D721Med (cell line): ENCODE results near the gene ZNF441.
A peak's percentile ranks its signal among the peaks of the same experiment; 100 is the strongest.

Experiments used
- DNase-seq: peaks from one replicate; pipeline ENCODE4 v3.0.0; 2011; ENCODE audit warnings: low spot score; ENCODE audit not compliant: insufficient read length
- FAIRE-seq: peaks from 2 replicates; lab custom pipeline; 2011; peaks lifted over from hg19 to GRCh38; lab: Jason Lieb, UNC
- TF ChIP-seq, protein P1 (sequence below): IDR thresholded peaks from 2 replicates; pipeline ENCODE4 v1.5.1; 2012; ENCODE audit warnings: mild to moderate bottlenecking, control low read depth; ENCODE audit not compliant: insufficient read depth; ENCODE audit errors: missing control alignments

The ZNF441 gene

DNA sequence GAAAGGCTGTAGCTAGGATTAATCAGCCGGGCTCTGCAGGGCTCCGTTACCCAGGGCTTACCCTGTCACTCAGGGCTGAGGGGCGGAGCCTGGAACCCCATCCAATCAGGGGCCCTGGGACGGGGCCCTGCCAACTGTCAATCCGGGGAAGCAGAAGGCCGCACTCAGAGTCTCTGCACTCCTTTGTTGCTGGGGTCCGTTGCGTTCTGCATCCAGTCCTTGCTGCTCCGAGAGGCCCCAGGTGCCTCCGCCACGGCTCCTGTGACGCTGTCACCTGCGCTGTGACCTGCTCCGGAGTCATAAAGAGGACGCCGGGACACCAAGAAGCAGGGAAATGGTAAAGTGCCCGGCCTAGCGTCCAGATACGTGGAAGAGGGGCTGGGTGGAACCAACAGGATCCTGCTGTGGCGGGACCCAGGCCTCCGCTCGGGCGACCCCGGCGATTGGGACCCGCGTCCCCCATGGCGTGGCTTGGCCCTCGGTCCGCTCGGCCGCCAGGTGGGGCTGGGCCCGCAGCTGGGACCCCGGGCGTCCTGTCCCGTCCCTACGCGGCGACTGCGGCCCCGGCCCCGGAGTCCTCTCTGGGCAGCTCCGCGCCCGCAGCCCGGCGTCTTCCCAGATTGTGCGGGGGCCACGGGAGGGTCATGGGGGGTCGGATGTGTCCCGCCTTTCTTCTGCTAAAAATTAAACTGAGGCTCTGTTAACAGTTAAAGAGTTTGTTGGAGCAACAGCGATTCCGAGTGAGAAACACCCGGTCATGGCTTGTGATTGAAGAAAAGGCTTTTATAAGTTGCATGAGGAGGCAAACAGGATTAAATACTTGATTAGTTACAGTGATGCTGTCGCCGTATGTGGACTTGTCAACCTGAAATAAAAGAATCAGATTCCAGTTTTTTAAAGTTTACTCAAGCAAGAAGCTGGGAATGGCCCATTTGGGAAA lies 31.9 kb downstream of the ZNF441 start, which contains the start of gene ZNF491:
Gene ZNF491 (plus strand): TSS at position 133 of the 940 bp plus-strand sequence. CDS start 7,431 bp downstream, outside the sequence.
- peak; percentile 88 for FAIRE-seq
- TF ChIP-seq, protein P1, sequence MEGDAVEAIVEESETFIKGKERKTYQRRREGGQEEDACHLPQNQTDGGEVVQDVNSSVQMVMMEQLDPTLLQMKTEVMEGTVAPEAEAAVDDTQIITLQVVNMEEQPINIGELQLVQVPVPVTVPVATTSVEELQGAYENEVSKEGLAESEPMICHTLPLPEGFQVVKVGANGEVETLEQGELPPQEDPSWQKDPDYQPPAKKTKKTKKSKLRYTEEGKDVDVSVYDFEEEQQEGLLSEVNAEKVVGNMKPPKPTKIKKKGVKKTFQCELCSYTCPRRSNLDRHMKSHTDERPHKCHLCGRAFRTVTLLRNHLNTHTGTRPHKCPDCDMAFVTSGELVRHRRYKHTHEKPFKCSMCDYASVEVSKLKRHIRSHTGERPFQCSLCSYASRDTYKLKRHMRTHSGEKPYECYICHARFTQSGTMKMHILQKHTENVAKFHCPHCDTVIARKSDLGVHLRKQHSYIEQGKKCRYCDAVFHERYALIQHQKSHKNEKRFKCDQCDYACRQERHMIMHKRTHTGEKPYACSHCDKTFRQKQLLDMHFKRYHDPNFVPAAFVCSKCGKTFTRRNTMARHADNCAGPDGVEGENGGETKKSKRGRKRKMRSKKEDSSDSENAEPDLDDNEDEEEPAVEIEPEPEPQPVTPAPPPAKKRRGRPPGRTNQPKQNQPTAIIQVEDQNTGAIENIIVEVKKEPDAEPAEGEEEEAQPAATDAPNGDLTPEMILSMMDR = no peak
- peak; percentile 90 for DNase-seq

DNA sequence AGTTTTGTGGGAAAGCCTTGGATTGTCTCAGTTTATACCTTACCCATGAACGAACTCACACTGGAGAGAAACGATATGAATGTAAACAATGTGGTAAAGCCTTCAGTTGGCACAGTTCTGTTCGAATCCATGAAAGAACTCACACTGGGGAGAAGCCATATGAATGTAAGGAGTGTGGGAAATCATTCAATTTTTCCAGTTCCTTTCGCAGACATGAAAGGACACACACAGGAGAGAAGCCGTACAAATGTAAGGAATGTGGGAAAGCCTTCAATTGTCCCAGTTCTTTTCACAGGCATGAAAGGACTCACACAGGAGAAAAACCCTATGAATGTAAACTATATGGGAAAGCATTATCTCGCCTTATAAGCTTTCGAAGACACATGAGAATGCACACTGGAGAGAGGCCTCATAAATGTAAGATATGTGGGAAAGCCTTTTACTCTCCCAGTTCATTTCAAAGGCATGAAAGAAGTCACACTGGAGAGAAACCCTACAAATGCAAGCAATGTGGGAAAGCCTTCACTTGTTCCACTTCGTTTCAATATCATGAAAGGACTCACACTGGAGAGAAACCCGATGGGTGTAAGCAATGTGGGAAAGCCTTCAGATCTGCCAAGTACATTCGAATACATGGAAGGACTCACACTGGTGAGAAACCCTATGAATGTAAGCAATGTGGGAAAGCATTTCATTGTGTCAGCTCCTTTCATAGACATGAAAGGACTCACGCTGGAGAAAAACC lies 39.7 kb downstream of the ZNF441 start:
- DNase-seq = no peak
- FAIRE-seq = no peak
- TF ChIP-seq, protein P1 = no peak

DNA sequence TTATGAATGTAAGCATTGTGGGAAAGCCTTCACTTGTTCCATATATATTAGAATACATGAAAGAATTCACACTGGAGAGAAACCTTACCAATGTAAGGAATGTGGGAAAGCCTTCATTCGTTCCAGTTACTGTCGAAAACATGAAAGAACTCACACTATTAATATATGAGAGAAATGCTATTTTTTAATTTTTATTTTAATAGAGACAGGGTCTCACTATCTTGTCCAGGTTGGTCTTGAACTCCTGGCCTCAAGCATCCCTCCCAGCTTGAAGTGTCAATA lies 40.2 kb downstream of the ZNF441 start:
- TF ChIP-seq, protein P1 = no peak
- DNase-seq (no peak), FAIRE-seq (no peak)

DNA sequence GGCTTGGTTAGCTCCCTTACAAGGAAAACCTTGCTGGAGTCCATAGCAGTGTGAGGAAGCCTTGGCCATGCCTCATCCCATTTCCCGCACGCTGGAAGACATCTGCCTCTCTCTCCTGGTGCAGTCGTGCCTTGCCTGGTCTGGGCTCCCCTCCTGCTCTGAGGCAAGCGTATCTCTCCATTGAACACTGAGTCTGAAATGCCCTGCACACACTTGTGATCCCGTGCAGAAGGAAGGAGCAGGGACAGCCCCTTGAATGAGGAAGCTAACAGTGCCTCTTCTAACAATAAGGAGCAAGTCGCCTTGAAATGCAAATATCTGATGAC lies 46.9 kb downstream of the ZNF441 start:
- TF ChIP-seq, protein P1 = no peak
- FAIRE-seq = no peak
- DNase-seq = no peak

DNA sequence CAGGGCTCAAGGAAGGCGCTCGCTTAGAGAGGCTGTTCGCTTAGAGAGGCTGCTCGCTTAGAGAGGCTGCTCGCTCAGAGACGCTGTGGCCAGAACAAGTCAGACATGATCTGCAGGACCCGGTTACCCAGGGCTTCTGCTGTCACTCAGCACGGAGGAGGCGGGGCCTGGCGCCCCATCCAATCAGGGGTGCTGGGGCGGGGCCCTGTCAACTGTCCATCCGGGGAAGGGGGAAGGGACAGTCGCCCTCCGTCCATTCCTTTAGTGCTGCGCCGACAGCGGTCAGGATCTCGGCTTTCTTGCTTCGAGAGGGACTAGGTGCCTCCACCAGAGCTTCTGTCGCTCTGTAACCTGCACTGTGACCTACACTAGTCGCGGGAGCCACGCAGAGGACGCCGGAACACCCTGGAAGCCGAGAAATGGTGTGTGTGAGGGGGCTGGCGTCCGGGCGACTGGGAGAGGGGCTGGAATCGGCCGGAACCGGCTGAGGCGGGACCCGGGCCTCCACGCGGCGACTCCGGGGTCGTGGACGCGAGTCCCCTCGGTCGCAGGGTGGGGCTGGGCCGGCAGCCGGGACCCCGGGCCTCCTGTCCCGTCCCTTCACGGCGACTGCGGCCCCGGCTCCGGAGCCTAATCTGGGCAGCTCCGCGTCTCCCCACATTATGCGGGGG lies 47.4 kb downstream of the ZNF441 start, which contains the start of gene ZNF440:
Gene ZNF440 (plus strand): TSS at position 245 of the 671 bp plus-strand sequence. CDS start 175 bp downstream, at position 420.
- TF ChIP-seq, protein P1 = no peak
- DNase-seq = peak; percentile 91
- FAIRE-seq = no peak

DNA sequence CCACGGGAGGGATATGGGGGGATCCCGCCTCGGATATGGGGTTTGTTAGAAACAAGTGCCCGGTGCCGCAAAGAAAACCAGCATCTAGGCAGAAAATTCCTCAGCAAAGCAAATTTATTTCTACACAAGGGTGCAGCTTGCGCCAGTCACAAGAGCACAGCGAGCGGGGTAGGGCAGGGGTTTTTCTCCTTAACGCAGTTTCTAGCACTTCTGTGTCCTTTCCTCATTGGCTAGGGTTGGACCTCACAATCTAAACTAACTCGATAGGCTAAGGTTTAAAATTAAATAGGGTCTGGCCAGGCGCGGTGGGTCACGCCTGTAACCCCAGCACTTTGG lies 47.9 kb downstream of the ZNF441 start:
- DNase-seq (no peak), FAIRE-seq (no peak)
- TF ChIP-seq, protein P1 = no peak
